Astrocyte (in vitro differentiated cells and primary cell): ENCODE measurements around the gene SPTBN1.

Source experiments
- EZH2 ChIP-seq: IDR thresholded peaks from 2 replicates; pipeline ENCODE4 v1.6.1; 2012; ENCODE audit warnings: mild to moderate bottlenecking, low read length, inconsistent platforms; ENCODE audit not compliant: insufficient read depth
- TF ChIP-seq, protein P1 (sequence below): IDR thresholded peaks from 2 replicates; pipeline ENCODE4 v1.5.1; 2011; ENCODE audit warnings: low read depth, mild to moderate bottlenecking, inconsistent platforms, low read length, moderate library complexity; ENCODE audit not compliant: insufficient read depth

DNA sequence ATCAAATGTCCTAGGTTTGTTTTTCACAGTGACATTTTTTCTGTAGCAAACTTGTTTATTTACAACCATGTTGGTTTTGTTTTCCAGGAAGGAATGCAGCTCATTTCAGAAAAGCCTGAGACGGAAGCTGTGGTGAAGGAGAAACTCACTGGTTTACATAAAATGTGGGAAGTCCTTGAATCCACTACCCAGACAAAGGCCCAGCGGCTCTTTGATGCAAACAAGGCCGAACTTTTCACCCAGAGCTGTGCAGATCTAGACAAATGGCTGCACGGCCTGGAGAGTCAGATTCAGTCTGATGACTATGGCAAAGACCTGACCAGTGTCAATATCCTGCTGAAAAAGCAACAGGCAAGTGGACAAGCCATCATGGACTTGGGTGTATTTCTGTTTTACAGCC lies 188.1 kb downstream of the SPTBN1 start:
- TF ChIP-seq, protein P1, sequence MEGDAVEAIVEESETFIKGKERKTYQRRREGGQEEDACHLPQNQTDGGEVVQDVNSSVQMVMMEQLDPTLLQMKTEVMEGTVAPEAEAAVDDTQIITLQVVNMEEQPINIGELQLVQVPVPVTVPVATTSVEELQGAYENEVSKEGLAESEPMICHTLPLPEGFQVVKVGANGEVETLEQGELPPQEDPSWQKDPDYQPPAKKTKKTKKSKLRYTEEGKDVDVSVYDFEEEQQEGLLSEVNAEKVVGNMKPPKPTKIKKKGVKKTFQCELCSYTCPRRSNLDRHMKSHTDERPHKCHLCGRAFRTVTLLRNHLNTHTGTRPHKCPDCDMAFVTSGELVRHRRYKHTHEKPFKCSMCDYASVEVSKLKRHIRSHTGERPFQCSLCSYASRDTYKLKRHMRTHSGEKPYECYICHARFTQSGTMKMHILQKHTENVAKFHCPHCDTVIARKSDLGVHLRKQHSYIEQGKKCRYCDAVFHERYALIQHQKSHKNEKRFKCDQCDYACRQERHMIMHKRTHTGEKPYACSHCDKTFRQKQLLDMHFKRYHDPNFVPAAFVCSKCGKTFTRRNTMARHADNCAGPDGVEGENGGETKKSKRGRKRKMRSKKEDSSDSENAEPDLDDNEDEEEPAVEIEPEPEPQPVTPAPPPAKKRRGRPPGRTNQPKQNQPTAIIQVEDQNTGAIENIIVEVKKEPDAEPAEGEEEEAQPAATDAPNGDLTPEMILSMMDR, result no peak
- no peak for TF ChIP-seq EZH2
